Measurements from ENCODE around the gene USP22.

DNA sequence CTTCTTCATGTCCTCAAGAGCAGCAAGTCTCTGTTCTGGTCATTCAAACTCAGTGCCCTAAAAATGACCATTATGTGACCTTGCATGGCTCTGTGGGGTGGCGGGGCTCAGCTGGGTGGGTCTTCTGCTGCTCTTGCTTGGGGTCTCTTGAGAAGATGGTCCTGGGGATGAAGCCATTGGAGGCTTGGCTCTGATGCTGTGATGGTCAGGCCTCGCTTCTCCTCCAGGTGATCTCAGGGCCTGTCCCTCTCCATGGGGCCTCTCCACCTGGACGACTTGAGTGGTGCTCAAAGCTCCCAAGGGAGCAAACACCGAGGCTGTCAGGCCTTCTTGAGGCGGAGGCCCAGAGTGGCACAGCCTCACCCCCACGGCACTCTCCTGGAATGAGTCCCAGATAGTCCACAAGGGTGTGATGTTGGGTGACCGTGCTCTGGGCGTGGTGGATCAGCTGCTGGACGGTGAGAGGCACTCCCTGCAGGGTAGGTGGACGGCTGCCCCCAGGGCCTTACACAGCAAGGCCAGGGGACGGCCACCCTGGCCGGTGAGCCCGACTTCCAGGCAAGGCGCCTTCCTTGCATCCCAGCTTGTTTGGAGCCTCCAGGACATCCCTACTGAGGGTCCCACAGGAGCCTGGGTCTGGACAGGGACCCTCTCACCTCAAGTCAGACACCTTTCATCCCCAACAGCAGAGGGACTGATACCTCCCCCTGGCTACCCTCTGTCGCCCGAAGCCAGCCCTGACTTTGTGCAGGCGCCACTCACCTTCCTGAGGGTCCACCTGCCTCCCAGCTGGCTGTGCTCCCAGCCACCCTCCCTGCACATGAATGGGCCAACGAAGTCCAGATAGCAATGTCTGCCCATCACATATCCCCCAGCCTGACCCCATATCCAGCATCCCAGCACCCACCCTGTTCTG lies 48.7 kb downstream of the USP22 start:
- TF ChIP-seq, protein P1, sequence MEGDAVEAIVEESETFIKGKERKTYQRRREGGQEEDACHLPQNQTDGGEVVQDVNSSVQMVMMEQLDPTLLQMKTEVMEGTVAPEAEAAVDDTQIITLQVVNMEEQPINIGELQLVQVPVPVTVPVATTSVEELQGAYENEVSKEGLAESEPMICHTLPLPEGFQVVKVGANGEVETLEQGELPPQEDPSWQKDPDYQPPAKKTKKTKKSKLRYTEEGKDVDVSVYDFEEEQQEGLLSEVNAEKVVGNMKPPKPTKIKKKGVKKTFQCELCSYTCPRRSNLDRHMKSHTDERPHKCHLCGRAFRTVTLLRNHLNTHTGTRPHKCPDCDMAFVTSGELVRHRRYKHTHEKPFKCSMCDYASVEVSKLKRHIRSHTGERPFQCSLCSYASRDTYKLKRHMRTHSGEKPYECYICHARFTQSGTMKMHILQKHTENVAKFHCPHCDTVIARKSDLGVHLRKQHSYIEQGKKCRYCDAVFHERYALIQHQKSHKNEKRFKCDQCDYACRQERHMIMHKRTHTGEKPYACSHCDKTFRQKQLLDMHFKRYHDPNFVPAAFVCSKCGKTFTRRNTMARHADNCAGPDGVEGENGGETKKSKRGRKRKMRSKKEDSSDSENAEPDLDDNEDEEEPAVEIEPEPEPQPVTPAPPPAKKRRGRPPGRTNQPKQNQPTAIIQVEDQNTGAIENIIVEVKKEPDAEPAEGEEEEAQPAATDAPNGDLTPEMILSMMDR (conservative IDR thresholded peaks at IDR 0.05 in 1 of 2, IDR thresholded peaks at IDR 0.05 in 1 of 2; ENCODE audit: low read depth in 1 of 2, low read length in 2 of 2): no peak
- TF ChIP-seq EZH2 (IDR thresholded peaks at IDR 0.05; ENCODE audit: low read length, missing control alignments): no peak
